Osteocyte (in vitro differentiated cells): ENCODE data around the gene PRKN. TPM values are rescaled to one million over a fixed set of nuclear protein-coding genes. Genes with fewer than 3 reads are reported as not detected.
A peak's percentile ranks its signal among the peaks of the same experiment; 100 is the strongest.

ENCODE experiments used
- DNase-seq: peaks from one replicate; pipeline ENCODE4 v3.0.0; 2021; ENCODE audit warnings: mixed read lengths; ENCODE audit not compliant: unreplicated experiment; ENCODE audit errors: extremely low spot score
- H3K27ac Mint-ChIP-seq: one replicate; pipeline ENCODE4 v1.8.0; 2021; ENCODE audit warnings: mild to moderate bottlenecking, mixed read lengths; ENCODE audit not compliant: unreplicated experiment
- H3K27me3 Mint-ChIP-seq: one replicate; pipeline ENCODE4 v1.8.0; 2021; ENCODE audit warnings: mixed read lengths; ENCODE audit not compliant: unreplicated experiment
- H3K36me3 Mint-ChIP-seq: one replicate; pipeline ENCODE4 v1.8.0; 2021; ENCODE audit warnings: mixed read lengths; ENCODE audit not compliant: unreplicated experiment
- H3K4me1 Mint-ChIP-seq: one replicate; pipeline ENCODE4 v1.8.0; 2021; ENCODE audit warnings: mixed read lengths; ENCODE audit not compliant: unreplicated experiment
- H3K4me3 Mint-ChIP-seq: one replicate; pipeline ENCODE4 v1.8.0; 2021; ENCODE audit warnings: mild to moderate bottlenecking, moderate library complexity, mixed read lengths; ENCODE audit not compliant: unreplicated experiment
- H3K9me3 Mint-ChIP-seq: one replicate; pipeline ENCODE4 v1.8.0; 2021; ENCODE audit warnings: mixed read lengths; ENCODE audit not compliant: unreplicated experiment
- total RNA-seq: library from RNA; stranded (reverse); gene quantifications from 2 replicates; pipeline ENCODE4 v1.2.1, GENCODE V29; 2021
- TF ChIP-seq, protein P1 (sequence below): fragments of 200-600 bp; sonication (generic); IDR thresholded peaks from 2 replicates; pipeline ENCODE4 v1.5.0; 2021; ENCODE audit warnings: antibody characterized with exemption, mild to moderate bottlenecking, moderate library complexity

The PRKN gene
- total RNA-seq, 1 donor from 2014 or later: 13.4 TPM

DNA sequence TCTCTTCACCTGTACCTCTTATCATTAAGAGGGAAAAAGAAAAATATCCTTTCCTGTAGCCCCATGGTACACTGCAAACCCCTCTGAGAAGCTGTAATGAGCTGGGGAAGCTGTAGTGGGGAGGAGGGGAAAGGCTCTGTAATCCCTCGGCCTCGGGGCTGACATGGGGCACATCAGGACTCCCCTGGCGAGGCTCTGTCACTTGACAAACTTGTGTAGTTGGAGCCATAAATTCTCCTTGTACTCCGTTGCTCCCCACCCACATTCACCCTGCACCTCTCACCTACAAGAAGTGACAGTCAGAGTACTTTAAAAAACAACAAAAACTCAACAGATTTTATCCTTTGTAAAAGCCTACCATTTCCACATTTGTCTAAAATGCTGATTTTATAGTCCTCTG is 978.0 kb downstream of the PRKN start:
- Mint-ChIP-seq H3K9me3 (peaks cover 3% of the 10 kb centered on the region), H3K27ac (no peak overlapping the region), H3K4me1 (peaks cover 31% of the 10 kb centered on the region), H3K27me3 (no peaks in the 10 kb centered on the region), H3K4me3 (no peak overlapping the region), H3K36me3 (no peaks in the 10 kb centered on the region)
- no peak for DNase-seq
- TF ChIP-seq, protein P1, sequence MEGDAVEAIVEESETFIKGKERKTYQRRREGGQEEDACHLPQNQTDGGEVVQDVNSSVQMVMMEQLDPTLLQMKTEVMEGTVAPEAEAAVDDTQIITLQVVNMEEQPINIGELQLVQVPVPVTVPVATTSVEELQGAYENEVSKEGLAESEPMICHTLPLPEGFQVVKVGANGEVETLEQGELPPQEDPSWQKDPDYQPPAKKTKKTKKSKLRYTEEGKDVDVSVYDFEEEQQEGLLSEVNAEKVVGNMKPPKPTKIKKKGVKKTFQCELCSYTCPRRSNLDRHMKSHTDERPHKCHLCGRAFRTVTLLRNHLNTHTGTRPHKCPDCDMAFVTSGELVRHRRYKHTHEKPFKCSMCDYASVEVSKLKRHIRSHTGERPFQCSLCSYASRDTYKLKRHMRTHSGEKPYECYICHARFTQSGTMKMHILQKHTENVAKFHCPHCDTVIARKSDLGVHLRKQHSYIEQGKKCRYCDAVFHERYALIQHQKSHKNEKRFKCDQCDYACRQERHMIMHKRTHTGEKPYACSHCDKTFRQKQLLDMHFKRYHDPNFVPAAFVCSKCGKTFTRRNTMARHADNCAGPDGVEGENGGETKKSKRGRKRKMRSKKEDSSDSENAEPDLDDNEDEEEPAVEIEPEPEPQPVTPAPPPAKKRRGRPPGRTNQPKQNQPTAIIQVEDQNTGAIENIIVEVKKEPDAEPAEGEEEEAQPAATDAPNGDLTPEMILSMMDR: no peak

DNA sequence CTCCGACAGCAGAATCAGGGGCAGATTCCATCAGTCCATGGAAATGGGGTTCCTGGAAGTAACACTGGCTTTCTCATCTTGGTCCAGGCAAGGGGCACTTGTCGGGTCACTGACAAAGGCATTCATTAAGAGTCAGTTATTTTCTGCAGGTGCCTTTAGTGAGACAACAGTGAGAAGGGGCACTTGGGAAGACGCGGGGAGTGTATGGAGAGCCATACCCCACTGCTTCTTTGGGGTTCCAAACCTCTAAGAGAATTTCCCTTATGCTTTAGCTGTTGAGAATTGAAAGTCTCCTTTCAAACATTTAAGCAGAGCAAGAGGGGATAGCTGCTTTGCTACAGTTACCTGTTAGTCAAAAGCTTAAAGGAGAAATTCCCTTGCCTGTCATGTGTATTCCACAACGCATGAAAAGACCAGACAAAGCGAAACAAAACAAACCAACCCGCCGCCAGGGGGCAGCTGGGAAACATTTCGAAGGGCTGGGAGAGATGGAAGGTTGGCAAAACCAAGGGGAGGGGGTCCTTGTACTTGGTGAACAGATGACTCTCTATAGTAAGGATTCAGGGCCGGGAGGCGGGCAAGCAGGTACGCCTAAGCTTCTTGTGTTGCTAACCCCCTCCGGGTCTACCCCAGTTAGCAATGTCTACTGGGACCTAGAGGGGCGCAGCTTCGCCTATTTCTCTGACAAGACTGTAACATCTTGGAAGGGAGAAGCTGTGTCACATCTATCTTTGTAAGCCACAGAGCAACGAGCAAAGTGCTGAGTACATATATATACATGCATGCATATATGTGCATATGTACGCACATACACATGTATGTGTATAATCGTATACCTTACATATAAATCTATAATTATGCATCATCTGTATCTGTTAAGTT is 978.8 kb downstream of the PRKN start:
- no peak overlapping the region for H3K27ac Mint-ChIP-seq
- no peak overlapping the region for H3K4me3 Mint-ChIP-seq

DNA sequence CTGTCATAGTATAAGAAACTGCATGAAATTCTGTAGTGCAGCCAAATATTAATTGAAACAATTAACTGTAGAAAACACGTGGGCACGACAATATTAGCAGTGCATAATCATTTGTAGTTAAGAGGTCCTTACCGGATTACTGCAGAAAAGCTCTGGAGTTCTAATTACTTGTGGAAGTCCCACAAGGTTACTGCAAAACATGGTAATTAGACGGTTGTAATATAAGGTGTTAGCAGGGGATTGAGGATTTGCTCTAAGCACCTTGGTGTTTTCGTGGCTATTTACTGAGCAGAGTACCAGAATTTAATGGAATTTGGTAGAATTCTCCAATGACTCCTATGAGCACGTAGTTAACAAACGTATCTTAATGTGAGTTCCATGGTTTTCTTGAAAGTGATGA is 980.1 kb downstream of the PRKN start:
- H3K4me3 Mint-ChIP-seq: no peak overlapping the region
- peaks cover 3% of the 10 kb centered on the region for H3K9me3 Mint-ChIP-seq
- no peaks in the 10 kb centered on the region for H3K27me3 Mint-ChIP-seq
- peaks cover 43% of the 10 kb centered on the region for H3K4me1 Mint-ChIP-seq
- no peaks in the 10 kb centered on the region for H3K36me3 Mint-ChIP-seq
- H3K27ac Mint-ChIP-seq: no peak overlapping the region
- no peak for DNase-seq
- TF ChIP-seq, protein P1: no peak

More for the DNA sequence above, 978.8 kb downstream of the PRKN start:
- TF ChIP-seq, protein P1: peak; percentile 58
- no peaks in the 10 kb centered on the region for H3K36me3 Mint-ChIP-seq
- DNase-seq: no peak
- H3K4me1 Mint-ChIP-seq: peaks cover 39% of the 10 kb centered on the region
- H3K9me3 Mint-ChIP-seq: peaks cover 3% of the 10 kb centered on the region
- H3K27me3 Mint-ChIP-seq: no peaks in the 10 kb centered on the region

DNA sequence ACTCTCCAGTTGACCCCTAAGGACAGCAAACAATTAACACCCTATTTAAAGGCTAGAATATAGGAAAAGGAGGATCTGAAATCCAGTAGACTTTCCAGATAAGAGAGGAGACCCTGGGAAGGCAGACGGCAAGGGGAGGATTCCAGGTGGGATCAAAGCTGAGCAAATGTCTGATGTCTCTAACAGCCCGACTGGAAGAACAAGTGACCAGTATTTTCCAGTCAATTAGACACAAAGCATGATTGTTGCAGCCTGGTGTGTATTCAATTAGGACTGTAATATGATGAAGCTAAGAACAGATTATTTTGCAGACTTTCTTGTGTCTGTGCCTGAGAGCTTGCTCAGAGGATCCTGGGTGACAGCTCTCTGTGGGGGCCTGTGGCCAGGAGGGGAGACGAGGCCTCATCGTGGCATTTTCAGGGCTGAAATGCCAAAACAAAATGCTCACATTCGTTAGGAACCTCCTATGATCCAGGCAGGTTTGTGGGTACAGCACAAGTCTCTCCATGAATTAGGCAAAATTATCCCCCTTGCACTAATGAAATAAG is 981.9 kb downstream of the PRKN start:
- no peak overlapping the region for H3K27ac Mint-ChIP-seq
- H3K36me3 Mint-ChIP-seq: no peaks in the 10 kb centered on the region
- no peak for DNase-seq
- H3K4me1 Mint-ChIP-seq: peaks cover 37% of the 10 kb centered on the region
- TF ChIP-seq, protein P1: no peak
- H3K9me3 Mint-ChIP-seq: no peaks in the 10 kb centered on the region
- H3K27me3 Mint-ChIP-seq: no peaks in the 10 kb centered on the region
- no peak overlapping the region for H3K4me3 Mint-ChIP-seq

DNA sequence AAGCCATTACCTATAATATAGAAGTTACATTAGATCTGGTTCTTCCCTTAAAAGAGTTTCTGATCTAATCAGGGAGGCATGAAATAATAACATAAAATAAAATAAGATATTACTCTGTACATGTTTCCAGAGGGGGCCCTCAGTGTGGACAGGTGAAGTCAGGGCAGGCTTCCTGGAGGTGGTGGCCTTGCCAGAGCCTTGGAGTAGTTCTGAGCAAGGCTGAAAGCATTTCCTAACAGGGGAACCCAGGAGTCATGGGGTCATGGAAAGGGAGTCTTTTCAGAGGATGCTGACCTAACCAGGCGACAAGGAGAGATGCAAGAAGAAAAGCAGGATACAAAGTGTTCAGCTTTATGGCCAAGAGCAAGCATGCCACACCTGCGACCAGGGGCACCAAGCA is 982.4 kb downstream of the PRKN start:
- Mint-ChIP-seq H3K27me3 (no peaks in the 10 kb centered on the region), H3K4me3 (no peak overlapping the region), H3K9me3 (no peaks in the 10 kb centered on the region), H3K27ac (no peak overlapping the region), H3K4me1 (peaks cover 33% of the 10 kb centered on the region), H3K36me3 (no peaks in the 10 kb centered on the region)
- TF ChIP-seq, protein P1: no peak
- DNase-seq: no peak
